Tongue (tissue), 2 donors: ENCODE results near the gene HOXC5. TPM values are rescaled to one million over a fixed set of nuclear protein-coding genes. Genes with fewer than 3 reads are reported as not detected.

Source experiments
- DNase-seq: peaks from one replicate; pipeline ENCODE4 v3.0.0-alpha.2; 2015
- total RNA-seq: library from RNA; depleted of rRNA; stranded (reverse); fragments of >200 nt; gene quantifications from one replicate; pipeline ENCODE4 v1.2.3, GENCODE V29; 2014

The HOXC5 gene
- total RNA-seq, 1 donor from 2014 or later = not detected

DNA sequence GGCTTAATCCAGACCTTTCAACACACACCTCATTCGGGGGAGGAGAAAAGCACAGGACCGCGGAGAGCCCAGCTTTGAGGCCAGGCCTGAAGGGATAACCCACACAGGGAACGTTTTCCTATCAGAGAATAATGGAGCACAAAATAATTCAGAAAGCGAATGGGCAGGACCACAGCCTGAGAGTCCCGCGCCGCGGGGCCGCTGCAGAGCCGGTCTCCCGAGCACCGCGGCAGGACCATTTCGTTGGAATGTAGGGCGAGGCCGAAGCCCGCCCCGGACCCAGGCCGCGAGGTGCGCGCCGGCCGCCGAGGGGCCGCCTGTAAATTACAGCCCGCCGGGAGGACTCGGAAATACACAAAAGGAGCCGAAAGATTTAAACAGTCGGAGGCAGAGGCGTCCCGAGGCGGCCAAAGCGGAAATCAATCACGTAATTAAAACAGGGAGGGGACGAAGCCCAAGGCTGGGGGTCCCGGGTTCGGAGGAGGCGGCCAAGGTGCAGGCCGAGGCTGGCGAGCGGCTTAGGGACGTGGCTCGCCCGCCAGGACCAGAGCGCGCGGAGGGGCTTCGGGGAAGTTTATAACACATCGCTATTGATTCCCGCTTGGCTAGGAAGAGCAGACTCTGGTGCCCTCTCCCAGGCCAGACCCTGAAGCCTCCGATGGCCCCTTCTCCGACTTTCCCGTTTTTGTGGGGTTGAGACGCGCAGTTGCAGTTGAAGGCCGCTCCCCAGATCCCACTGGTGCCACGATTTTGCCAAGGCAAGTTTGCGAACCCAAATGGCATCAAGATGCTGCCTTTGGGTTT lies 14.5 kb downstream of the HOXC5 start:
- DNase-seq = no peak

DNA sequence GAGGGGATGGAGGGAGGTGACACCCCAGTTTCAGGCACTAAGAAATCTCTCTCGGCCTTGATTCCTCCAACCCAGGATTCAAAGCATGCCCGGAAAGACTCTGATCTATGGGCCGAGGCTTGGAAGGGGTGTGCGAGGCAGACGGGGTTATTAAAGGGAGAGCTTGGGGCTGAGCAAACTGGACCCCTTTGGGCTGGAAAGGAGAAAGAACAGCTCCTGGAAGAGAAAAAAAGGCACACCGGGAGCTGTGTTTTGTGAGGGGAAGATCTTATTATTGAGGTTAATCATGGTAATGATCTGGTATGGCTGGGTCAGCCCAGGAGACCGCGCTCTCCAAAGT lies 15.1 kb downstream of the HOXC5 start:
- DNase-seq = no peak

DNA sequence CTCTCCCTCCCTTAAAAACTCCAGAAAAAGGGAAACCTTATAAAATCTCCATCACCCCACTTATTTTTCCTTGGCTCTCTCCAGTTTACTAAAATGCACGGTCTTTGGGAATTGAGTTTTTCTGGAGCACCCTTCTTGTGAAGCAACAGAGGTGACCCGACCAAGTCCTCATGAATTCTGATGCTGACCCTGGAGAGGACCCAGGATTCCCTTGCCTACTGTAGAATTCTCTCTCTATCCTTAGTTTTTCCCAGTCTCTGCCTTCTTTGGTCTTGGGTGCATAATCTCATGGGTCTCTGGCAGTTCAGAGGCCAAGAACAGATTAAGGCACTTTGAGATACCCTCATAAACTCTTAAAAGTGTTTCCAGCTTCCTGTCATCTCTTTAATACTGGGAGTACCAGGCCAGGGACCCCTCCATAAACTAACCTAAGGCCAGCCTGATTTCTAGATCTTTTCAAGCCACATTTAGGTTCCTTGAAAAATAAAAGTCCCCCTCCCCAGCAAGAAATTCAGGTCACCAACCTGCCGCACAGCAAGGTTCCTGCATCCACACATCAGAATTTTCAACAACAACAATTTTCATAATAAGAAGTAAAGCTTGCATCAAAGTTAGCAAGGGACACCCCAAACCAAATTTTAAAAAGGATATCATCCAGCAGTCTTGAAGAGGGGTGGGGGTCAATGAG lies 15.7 kb downstream of the HOXC5 start:
- DNase-seq = no peak

DNA sequence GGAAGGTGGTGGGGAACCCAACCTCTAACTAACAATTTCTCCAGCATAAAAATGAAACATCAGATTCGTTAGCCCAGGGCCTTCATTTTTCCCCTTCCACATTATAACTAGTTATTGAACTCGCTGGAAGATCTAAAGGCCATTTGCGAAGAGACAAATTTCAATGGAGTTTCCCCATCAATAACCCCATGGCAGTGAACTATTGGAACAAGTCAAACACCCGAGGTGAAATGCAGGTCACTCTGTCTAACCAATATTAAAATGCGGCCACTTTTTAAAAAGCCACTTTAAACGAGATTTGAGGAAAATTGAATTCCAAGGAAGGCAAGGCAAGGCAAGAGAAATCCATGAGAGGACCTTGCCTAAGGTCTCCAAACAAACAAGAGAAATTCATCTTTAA lies 16.3 kb downstream of the HOXC5 start:
- DNase-seq = no peak

DNA sequence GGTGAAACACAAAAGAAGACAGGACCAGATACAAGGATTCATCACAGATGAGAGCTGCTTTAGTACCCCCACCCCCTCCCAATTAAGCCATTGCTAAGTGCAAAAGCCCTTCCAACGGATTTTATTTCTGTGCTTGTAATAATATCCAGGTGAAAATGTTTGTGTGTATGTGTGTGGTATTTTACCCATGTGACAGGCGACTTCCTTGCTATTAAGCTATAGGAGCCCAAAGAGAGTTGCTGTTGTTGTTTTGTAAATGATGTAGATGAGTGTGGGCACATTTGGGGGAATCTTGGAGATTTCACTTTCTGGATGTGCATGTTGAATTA lies 17.6 kb downstream of the HOXC5 start:
- DNase-seq = no peak

DNA sequence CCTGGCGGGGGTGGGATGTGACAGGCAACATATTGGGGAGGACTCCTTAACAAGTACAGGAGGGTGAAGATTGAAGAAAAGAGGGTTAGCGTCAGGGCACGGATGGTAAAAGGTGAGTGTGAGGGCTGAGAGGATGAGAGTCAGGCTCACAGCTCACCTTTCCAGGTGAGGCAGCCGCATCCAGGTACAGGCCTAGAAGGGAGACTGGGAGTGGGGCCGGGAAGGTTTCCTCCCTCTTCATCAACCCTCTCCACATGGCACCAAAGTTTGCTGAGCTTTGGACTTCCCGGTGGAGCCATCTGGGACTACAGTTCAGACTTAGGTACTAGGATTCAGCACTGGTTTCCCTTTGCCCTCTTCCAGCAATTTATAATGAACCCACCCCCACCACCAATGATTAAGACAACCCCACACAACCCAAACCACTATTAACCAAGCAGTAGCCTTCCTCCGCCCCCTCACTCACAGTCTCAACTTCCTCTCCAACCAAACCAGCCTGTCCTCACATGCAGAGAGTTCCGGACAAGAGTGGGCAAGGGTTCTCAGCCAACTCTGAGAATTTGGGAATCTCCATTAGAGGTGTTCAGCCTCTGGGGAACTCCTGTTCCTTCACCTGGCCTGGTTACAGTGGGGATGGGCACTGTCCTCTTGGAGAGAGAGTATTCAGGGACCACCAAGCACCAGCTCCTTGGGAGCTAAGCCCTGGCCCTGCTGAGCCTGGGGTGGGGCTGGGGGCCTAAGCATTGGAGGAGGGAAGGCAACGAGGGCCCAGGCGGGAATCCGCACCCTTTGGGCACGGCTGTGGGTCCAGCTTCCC lies 18.4 kb downstream of the HOXC5 start:
- no peak for DNase-seq

DNA sequence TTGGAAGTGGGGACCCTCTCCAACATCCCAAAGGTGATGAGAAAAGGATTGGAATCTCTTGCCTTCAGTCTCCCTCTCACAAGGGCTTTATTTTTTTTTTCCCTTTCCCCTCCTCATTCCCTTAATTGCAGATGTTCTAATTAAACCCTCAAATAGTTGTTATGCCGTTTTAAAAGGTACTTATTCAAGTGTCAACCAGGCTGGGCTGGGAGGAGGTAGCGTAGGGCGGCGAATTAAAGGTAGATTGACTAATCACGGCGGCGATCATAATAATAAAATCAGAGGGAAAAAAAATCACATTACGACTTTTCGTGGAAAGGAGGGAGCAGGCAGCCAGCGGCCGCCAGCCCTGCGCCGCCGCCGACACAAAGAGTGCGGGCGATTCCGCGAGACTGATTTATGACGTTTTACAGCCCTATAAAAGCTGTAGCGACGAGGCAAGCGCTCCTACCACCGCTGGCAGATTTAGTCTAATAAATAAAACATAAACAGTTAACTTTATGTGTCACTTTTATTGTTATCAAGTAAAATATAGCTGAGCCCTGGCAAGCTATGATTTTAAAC lies 19.1 kb downstream of the HOXC5 start:
- no peak for DNase-seq

DNA sequence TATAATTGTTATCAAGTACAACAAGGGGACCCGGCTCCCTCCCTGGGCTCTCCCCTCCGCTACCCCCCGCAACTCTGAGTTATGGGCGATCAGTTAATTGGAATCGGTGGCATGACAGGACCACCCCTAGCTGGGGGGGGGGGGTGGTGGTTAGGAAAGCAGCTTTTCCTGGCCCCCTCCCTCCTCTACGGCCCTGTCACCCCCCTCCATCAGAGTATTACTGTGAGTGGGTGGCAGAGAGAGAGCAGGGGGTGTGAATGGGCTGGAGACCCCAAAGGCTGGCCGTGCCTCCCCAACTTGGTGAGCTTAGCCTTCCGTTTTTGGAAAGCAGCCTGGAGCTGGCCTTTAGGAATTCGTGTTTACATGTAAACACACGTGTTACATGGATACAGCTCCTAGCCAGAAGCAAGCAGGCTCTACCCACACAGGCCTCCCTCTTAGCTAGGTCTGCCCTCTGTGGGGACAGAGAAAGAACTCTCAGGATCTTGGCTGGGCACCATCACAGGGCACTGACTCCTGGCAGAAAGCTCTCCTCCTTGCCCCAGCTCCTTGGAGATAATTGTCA lies 19.7 kb downstream of the HOXC5 start:
- no peak for DNase-seq

DNA sequence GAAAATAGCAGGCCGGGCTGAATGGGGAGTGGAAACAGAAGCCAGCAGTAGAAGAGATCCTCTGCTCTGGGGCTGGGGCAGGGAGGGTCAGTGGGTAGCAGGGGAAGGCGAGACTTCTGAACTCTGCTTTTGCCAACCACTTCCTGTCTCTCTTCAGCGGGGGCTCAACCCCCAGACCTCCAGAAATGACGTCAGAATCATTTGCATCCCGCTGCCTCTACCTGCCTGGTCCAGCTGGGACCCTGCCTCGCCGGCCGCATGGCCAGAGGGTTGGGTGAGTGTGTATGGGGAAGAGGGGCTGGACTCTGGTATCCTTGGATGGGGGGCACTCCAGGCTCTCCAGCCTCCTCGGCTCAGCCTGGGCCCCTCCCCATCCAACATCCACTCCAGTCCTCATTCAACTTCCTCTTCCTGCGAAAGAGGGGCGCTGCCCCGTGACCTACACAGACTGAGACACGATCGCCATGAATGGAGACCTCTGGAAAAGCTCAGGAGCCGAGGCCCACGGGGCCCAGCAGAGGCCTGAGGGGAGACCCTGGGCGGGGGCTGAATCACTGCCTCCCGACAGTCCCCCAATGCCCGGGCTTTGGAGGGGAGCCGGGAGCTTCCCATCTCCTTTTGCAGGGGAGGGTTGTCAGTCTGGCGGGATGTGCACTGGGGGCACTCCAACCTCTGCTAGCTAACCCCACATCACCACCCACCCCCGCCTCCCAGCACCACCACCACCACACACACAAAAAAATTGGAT lies 20.3 kb downstream of the HOXC5 start:
- no peak for DNase-seq

DNA sequence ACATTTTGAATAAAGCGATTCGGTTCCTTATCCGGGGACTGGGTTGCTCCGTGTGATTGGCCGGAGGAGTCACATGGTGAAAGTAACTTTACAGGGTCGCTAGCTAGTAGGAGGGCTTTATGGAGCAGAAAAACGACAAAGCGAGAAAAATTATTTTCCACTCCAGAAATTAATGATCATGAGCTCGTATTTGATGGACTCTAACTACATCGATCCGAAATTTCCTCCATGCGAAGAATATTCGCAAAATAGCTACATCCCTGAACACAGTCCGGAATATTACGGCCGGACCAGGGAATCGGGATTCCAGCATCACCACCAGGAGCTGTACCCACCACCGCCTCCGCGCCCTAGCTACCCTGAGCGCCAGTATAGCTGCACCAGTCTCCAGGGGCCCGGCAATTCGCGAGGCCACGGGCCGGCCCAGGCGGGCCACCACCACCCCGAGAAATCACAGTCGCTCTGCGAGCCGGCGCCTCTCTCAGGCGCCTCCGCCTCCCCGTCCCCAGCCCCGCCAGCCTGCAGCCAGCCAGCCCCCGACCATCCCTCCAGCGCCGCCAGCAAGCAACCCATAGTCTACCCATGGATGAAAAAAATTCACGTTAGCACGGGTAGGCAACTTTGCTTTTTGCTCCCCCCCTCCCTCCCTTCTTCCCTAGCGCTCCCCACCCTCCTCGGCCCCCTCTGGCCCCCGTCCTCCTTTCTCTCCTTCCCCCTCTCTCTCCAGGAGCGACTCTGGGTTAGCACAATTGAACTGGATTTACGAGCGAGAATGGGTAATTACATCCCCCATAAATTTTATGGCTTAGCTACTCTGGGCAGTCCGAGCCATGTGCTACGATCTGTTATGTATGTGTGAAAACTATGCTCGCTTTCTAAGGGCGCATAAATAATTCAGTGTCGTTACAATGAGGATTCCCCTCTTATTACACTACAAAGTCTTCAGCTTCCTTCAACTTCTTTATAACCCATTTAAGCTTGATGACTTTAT lies 21.2 kb downstream of the HOXC5 start, which contains the start of gene HOXC4:
Gene HOXC4 (plus strand): TSS at position 85 of the 991 bp plus-strand sequence. CDS start 88 bp downstream, at position 173.
- DNase-seq = no peak

DNA sequence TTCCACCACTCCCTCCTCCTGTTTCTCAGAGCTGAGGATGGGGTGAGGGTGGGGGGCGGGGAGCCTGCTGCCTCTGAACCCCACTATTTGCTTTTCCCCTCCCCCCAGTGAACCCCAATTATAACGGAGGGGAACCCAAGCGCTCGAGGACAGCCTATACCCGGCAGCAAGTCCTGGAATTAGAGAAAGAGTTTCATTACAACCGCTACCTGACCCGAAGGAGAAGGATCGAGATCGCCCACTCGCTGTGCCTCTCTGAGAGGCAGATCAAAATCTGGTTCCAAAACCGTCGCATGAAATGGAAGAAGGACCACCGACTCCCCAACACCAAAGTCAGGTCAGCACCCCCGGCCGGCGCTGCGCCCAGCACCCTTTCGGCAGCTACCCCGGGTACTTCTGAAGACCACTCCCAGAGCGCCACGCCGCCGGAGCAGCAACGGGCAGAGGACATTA lies 21.9 kb downstream of the HOXC5 start:
- no peak for DNase-seq

DNA sequence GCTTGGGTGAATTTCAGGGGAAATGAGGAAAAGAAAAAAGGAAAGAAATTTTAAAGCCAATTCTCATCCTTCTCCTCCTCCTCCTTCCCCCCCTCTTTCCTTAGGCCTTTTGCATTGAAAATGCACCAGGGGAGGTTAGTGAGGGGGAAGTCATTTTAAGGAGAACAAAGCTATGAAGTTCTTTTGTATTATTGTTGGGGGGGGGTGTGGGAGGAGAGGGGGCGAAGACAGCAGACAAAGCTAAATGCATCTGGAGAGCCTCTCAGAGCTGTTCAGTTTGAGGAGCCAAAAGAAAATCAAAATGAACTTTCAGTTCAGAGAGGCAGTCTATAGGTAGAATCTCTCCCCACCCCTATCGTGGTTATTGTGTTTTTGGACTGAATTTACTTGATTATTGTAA lies 22.7 kb downstream of the HOXC5 start:
- no peak for DNase-seq

DNA sequence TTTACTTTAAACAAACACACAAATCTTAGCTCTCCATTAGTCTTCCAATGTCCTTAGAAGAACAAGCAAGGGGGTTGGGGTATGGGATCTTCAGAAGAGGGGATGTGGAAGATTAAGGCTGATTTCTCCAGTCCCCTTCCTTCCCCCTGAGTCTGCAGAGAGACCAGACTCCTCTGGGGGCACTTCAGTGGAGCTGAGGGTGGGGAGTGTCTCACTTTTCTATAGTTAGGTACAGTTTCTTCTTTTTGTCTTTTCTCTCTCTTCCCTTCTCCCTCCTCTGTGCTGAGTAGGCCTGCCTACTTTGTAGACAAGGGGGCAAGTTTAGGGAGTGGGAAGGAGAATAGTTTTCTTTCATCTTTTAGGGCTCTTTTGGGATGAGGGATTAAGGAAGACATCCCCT lies 23.3 kb downstream of the HOXC5 start:
- no peak for DNase-seq

DNA sequence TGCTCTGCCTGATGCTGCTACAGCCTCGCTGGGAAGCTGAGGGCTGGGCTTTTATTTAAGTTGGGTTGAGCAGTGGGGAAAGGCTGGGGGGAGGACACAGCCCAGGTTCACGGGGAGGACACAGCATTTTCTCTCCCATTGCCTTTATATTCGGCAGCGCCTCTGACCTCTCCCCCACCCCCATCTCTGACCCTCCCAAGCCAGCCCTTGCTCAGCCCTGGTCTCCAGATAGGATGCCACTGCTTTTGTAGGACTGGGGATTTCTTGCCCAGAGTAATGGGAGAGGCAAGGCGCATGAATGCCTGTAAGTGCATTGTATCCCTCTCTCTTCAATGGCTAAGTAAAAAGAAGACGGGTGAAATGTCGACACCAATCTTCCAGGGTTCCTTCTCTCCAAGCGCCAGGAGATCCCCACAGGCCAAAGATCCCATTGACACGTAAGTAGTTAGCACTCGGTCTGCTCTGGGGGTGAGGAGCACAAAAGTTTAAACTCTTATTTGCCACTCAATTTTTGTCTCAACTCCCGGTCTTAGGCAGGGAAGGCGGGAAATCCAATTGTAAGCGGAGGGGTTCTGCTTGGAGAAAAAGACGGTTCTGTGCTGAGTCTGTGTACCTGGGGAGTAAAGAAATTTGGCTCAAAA lies 25.4 kb downstream of the HOXC5 start:
- DNase-seq = no peak

DNA sequence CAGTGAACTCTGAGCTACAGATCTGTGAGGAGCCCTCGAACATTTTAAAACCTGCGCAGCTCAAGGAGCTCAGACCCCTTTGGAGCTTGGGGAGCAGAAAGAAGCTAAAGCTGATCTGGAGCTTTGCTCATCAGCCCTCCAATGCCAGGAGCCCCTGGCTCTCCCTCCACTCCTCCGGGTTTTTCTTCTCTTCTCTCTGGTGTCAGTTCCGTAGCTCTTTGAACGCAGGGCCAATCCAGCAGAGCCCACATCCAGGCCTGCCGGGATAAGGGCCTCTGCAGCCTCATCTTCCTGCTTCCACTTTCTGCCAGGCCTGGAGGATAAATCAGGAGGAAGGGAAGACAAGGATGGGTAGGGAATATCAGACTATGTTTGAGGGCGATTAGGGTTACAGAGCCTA lies 26.8 kb downstream of the HOXC5 start:
- DNase-seq = no peak

DNA sequence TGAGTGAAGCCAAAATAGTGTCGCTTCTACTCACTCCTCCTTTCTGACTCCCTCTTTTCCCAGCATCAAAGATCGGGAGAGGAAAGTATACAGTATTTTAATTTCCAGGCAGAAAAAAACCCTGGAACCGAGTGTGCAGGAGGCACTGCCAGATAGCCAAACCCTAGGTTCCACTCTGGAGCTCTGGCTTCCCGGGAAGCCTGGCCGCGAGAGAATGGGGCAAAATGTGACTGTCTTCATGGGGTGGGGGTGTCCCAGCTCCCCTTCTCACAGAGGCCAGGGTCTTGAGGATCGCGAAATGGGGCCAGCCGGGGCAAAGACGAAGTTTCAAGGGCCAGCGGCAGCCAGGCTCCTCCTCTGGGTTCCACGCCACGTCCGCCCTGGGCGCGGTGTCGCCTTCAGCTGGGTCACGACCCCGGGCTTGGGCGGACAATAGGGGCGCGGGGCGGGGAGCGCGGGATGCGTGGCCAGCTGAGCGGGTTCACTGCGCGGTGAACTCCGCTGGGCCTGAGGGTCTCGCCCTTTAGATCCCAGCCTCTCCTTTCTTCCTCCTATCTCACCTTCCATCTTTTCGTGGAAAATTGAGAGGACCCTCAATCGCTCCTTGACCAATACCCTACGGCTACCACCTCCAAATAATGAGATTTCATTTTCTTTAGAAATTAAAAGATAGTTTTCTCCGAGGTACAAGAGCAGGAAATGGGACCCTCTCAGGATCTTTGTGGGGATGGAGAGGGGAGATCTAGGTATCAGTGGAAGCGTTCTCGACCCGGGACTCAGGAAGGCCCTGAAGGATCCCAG lies 27.5 kb downstream of the HOXC5 start:
- DNase-seq = no peak

DNA sequence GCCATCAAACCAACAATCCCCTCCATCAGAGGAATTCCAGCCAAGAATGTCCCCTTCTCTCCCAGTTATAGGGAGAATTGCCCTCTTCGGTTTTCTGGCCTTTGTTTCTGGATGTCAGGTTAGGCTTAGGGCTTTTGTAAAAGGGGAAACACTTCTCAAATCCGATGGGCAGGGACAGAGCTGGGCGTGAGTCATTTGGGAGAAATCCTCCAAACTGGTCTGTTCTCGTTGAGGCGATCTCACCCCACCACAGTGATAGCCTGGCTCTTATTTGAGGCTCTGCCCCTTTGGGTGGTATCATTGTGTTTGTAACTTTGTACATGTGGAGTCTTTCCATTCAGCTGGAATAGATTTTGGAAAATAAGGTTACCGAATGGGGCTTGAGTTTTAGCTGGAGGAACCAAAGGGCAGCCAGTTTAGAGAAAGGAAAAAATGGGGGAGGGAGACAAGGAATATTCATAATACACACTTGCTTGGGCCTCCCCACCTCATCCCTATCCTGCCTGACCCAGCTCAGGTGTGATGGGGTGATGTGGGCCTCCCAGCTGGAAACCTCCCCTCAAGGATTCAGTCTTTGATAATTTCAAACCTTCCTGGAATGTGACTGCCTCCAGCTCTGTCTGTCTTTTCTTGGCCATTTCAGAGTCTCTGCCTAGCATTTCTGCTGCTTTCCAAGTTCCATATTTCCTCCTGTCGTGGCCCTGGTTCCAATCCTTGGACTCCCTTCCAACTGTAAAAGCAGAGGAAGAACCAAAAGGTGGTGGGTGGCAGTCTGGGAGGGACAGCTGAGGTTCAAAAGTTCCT lies 28.3 kb downstream of the HOXC5 start:
- no peak for DNase-seq

DNA sequence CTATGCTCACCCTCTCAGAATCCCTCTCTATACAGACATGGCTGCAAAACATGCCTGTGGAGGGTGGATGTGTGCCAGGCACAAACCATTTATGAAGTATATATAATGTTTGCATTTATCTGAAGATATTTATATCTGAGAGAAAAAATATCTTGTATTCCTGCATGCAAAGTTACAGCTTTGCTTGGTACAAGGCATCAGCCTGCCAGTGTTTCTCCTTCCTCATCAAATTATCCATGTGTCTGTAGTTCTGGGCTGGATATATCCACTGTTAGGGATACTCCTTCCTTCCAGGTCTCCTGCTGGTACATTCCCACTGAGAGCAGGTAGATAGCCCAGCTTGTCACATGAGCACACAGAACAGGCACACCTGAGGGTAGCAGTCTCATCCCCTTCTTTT lies 32.8 kb downstream of the HOXC5 start:
- DNase-seq = no peak
